VCaP (cell line): ENCODE data around the gene ARF5.

Source experiments
- H3K27ac ChIP-seq: fragments of 450-650 bp; 2 replicates; pipeline ENCODE4 v1.5.1; 2017
- CTCF ChIP-seq: fragments of 450-650 bp; conservative IDR thresholded peaks from 2 replicates; pipeline ENCODE4 v1.5.1; 2017; ENCODE audit warnings: mild to moderate bottlenecking, moderate library complexity

ARF5 gene

GRCh38 chr7:127581716-127582115 is 6.5 kb upstream of the ARF5 start:
- TF ChIP-seq CTCF: no peak

GRCh38 chr7:127582361-127582760 is 5.8 kb upstream of the ARF5 start:
- H3K27ac ChIP-seq: no peak overlapping the region
- TF ChIP-seq CTCF: no peak

More at GRCh38 chr7:127581716-127582115, 6.5 kb upstream of the ARF5 start:
- H3K27ac ChIP-seq: no peak overlapping the region

DNA sequence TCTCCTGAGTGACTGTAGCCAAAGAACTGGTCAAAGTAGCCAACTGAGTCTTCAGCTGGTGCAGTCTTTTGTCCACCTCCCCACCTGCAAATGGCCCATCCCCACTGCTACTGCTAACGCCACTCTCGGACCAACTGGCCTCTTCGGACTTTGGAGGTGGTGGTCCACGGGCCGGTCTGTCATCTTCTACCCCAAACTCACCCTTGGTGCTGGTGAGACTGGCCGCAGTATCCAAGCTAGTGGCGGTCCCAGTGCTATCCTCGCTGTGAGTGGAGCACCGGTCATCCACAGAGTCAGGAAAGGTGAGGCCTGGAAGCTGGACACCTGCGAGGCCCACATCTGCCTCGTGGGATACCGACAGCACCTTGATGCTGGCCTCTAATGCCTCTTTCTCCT is 3.6 kb upstream of the ARF5 start:
- TF ChIP-seq CTCF: no peak
- H3K27ac ChIP-seq: peak overlapping the region; percentile 85

- no peak for TF ChIP-seq CTCF
- H3K27ac ChIP-seq: peak within 1 kb of the TSS; percentile 85
Measured at GRCh38 chr7:127585044-127585953, 2.9 kb upstream of the ARF5 start, which contains the start of gene GCC1. Gene GCC1 (minus strand): TSS chr7:127585596. CDS start chr7:127585182, 414 bp downstream.

DNA sequence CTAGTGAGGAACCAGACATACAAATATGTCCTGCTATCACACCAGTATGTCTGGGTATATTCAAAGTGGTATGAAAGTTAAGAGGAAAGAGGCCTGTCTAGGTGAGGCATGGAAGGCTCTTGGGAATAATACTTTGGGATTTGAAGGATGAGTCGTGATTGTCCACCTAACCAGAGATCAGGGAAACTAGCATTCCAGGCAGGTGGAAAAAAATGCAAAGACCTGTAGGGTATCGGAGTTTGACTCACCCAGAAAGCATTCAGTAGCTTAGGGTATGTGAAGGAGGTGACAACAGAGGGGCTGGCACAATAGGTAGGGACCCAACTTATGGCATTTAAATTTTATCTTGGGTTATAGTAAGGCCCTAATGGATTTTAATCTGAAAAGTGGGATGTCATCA is 1.9 kb upstream of the ARF5 start:
- peak overlapping the region; percentile 85 for H3K27ac ChIP-seq
- no peak for TF ChIP-seq CTCF

DNA sequence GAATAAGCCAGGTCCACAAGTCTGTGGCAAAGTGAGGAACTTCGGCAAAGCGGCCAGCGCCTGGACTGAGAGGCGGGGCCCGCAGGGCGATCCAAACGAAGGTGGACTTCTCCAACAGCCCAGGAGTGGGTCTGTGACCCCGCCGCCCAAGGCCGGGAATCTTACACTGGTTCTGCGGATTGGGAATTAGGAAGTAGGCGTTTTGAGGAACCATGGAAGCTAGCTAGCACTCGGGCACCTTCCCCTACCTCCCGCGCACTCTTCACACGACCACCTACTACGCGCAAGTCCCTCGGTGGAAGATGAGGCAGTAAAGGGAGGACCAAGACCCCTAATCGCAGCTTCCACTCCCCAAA is 570 bp upstream of the ARF5 start:
- TF ChIP-seq CTCF: no peak
- peak overlapping the region; percentile 89 for H3K27ac ChIP-seq

DNA sequence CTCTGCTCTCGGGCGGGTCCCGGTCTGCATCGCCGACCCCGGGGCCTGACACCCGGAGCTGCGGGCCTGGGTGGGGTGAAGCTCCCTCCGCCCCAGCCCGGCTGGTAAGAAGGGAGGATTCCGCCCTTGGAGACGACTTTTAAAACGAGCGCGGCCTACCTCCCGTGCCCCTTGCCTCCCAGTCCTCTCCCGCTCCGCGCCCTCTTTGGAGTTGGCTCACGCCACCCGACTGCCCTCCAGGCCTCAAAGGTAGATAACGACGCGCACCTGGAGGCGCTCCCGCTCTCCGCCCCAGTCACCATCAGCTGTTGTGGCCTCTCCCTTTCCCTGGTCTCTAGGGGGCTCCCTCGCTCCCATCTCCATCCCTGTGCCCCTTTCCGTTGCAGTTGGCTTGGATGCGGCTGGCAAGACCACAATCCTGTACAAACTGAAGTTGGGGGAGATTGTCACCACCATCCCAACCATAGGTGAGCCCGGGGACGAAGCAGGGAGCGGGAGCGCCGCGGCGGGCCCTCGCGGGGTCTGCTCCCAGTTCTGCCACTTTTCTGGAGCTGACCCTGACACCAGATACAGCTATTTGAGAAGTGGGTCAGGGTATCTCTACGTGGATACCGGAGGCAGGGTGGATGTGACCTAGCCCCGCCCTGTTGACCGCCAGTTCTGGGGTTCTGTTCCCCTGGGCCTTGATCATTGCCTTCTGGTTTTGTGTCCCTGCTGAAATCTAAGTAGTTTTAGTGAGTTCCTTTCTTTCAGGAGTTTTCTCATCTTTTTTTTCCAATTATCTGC is 679 bp downstream of the ARF5 start:
- H3K27ac ChIP-seq: peak overlapping the region; percentile 89
- TF ChIP-seq CTCF: peak; percentile 74
